ENCODE results near the gene FKBP9.
"Not testable (repeated sequence)": the region's sequence is repeated elsewhere in the genome, so short reads cannot be mapped to it uniquely, and the experiment has no call there.

FKBP9 gene

DNA sequence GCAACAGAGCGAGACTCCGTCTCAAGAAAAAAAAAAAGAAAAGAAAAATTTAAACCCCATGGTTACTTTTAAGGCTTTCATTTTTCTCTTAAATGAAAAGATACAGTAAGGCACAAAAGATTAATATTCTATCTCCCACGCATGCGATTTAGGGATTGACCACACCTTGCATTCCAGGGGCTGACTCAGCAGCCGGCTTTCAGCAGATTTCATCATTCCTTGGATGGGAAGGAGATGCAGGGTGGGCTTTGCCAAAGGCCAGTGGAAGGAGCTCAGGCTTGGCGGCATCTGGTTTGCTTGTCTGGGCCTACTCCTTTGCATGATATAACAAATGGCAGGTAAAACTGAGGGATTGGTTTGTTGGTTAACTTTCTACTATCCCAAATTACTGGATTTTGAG lies 22.0 kb downstream of the FKBP9 start:
- H3K4me3 Mint-ChIP-seq; H3K36me3 Mint-ChIP-seq; H3K27ac Mint-ChIP-seq; H3K4me1 Mint-ChIP-seq; DNase-seq (ENCODE audit: low spot score in 2 of 2); H3K9me3 Mint-ChIP-seq; ATAC-seq: not testable (repeated sequence)

DNA sequence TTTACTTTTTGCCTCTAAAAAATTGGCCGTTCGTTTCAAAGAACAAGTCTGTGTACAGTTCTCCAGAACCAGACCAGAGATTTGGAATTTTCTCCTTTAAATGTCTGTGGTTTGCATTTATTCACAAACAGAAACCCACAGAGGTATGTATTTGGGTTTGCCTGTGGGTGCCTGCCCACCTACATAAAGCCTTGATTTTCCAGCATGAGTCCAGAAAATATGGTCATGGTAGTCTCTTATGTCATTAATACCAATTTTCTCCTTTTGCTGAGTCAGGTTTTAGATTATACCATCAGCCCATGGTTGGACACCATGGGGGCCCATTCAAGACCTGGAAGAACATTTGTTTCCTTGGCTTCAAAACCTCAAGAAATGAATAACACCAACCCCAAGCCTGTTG lies 22.7 kb downstream of the FKBP9 start:
- H3K4me1 Mint-ChIP-seq, result not testable (repeated sequence)

DNA sequence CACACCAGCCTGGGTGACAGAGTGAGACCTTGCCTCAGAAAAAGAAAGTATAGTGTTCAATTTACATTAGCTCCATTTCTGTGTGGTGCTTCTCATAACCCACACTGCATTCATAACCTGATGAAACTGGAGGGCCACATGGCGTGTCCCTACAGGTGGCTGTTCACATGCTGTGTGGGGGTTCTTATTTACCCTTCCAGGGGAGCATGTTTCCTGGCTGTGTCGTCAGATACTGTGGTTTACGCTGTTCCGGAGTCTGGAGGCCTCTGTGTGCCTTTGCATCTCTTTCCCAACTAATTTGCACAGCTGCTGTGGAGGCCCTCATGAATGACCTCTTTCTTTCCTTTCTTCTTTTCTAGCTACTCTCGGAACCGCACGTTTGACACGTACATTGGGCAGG lies 30.9 kb downstream of the FKBP9 start:
- Mint-ChIP-seq H3K27ac (peak overlapping the region; percentile 27), H3K4me1 (peaks cover 16% of the 10 kb centered on the region), H3K4me3 (peak overlapping the region; percentile 7)
- peak; percentile 22 for ATAC-seq
- DNase-seq (ENCODE audit: low spot score in 2 of 2); H3K9me3 Mint-ChIP-seq; H3K36me3 Mint-ChIP-seq: not testable (repeated sequence)

More for the DNA sequence above, 22.7 kb downstream of the FKBP9 start:
- H3K36me3 Mint-ChIP-seq; ATAC-seq; H3K27ac Mint-ChIP-seq; H3K4me3 Mint-ChIP-seq; DNase-seq (ENCODE audit: low spot score in 2 of 2); H3K9me3 Mint-ChIP-seq: not testable (repeated sequence)

DNA sequence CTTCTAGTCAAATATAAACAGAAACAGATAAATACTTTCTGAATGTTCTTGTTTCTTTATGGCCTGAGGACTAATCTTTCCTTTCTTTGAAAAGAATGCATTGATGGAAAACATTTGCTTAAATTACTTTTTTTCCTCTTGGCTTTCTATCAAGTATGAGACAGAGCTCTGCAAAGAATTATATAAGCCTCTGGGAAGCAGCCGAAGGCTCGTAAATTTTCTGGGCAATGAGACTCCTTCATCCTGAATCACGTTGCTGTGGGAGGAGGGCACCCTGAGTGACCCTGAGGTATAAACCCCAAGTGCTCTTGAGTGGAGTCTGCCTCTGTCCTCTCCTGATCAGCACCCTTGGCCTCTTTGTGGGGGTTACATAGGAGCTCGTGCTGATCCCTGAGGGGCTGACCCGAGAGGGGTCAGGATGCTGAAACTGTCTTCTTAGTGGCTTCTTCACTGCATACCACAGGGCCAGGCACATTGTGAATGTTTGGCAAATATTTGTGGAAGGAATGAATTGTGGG lies 33.9 kb downstream of the FKBP9 start:
- ATAC-seq; DNase-seq (ENCODE audit: low spot score in 2 of 2); H3K4me3 Mint-ChIP-seq; H3K27ac Mint-ChIP-seq; H3K9me3 Mint-ChIP-seq; H3K36me3 Mint-ChIP-seq: not testable (repeated sequence)
- peaks cover 20% of the 10 kb centered on the region for H3K4me1 Mint-ChIP-seq

DNA sequence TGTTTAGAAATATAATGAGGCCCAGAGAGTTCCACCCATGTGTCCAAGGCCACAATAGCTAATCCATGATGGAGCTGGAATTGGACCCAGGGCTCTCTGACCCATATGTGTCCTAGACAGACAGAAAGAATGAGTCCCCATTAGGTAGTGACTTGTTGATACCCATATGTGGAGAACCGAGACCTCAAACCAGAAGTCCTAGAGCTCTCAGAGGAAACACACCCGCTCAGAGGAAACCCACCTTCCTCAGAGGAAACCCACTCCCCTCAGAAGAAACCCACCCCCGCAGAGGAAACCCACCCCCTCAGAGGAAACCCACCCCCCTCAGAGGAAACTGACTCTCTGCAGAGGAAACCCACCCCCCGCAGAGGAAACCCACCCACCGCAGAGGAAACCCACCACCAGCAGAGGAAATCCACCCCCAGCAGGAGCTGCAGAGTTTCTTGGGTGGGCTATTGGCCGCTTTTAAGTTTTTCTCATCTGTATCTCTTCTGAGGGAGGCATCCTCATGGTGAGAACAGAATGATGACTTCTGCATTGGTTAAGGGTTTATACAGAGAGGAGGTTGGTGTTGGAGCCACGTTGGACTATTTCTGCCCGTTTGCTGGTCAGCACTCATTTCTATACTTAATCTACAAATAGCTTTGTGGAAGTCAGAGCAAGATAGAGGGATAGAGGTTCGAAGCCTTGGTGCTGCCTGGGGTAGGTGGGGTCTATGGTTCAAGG lies 34.9 kb downstream of the FKBP9 start:
- not testable (repeated sequence) for H3K4me3 Mint-ChIP-seq; H3K36me3 Mint-ChIP-seq; H3K9me3 Mint-ChIP-seq; H3K27ac Mint-ChIP-seq; DNase-seq (ENCODE audit: low spot score in 2 of 2)
- H3K4me1 Mint-ChIP-seq, result peaks cover 20% of the 10 kb centered on the region
- ATAC-seq, result peak; percentile 63

DNA sequence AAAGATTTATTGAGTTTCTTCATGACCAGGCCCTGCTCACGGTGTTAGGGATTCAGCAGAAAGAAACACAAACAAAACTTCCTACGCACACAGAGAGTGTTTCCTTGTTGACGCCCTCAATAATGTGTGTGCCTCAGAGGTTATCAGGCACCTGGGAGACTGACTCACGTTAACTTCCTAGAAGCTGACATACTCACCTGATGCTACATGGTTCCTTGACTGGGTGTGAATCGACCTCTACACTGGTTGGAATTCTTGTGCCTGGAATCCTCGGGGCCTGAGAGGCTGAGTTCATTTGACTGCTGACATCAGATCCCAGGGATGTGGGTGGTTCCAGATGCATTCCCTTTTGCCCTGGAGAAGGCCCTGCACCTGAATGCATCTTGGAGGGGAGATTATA lies 35.5 kb downstream of the FKBP9 start:
- not testable (repeated sequence) for H3K36me3 Mint-ChIP-seq; H3K9me3 Mint-ChIP-seq; DNase-seq (ENCODE audit: low spot score in 2 of 2); H3K4me3 Mint-ChIP-seq; H3K27ac Mint-ChIP-seq
- peaks cover 20% of the 10 kb centered on the region for H3K4me1 Mint-ChIP-seq
- ATAC-seq, result peak; percentile 80

DNA sequence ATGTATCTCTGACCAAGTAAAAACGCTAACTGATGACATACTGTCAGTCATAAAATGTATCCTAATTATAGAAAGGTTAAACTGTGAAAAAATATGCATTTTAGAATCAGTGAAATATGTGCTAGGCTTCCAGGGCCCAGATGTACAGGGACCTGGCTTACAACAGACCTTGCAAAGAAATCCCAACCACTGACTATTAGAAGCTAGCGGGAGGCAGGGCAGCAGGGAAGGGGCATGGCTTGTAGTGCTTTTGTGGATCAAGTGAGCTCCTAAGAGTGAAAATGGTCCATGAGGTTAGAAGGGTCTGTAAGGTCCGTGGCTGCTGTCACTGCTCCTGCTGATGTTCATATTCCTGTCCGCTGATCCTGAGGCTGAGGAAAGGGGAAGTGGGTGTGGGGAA lies 40.7 kb downstream of the FKBP9 start:
- not testable (repeated sequence) for H3K4me3 Mint-ChIP-seq; ATAC-seq; DNase-seq (ENCODE audit: low spot score in 2 of 2); H3K4me1 Mint-ChIP-seq; H3K9me3 Mint-ChIP-seq; H3K27ac Mint-ChIP-seq; H3K36me3 Mint-ChIP-seq

DNA sequence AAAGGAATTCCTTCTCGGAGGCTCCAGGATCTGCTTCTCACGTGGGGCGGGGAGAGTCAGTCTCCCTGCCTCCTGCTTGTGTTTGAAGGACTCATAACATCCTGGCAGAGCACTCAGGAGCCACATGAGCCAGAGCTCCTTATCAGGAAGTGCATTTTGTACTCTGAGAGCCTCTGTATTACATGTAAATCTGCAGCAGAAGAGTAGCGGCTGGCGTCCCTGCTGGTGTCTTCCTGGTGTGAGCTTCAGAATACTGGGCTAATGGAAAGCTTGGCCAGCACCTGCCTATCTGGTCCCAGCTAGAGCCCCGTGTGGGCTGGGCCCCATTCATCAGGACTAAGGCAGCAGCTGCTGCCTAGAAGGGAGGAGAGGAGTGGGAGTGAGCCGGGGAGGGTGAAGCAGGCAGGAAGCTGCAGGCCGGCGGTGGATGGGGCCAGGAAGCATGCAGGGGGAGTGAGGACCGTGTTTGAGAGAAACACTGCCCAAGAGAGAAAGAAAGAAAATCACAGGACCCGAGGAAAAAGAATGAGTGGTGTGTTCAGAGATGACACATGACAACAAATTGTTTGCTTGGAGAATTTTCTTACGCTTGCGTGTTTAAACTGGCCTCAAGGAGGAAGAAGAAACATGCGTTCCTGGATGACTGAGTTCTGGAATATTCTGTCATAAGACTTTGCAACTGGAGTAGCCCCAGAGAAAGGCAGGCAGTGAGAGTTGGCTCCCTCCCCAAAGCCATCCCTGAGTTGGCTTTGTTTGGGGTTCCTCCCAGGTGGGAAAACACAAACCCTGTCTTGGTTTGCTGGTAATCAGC lies 41.3 kb downstream of the FKBP9 start:
- DNase-seq (ENCODE audit: low spot score in 2 of 2); H3K9me3 Mint-ChIP-seq; H3K4me1 Mint-ChIP-seq; H3K4me3 Mint-ChIP-seq; H3K36me3 Mint-ChIP-seq; H3K27ac Mint-ChIP-seq: not testable (repeated sequence)
- ATAC-seq, result peak; percentile 57

DNA sequence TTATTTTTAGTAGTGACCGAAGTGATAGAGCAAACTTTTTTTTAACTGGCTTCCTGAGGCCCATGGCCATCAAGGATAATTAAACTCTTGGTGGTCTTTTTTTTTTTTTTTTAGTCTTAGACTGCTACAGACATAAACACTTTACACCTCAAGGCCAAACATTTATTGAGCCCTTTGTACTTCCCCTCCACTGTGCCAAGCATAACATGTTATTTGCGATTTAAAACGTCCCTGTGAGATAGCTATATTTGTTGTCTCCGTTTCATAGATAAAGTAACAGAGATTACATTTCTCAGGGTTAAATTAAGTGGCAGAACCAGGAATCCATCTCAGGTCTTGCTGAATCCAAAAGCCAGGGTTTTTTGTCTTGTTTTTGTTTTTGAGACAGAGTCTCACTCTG lies 42.1 kb downstream of the FKBP9 start:
- not testable (repeated sequence) for DNase-seq (ENCODE audit: low spot score in 2 of 2); H3K27ac Mint-ChIP-seq; H3K4me3 Mint-ChIP-seq; H3K9me3 Mint-ChIP-seq; H3K36me3 Mint-ChIP-seq; ATAC-seq; H3K4me1 Mint-ChIP-seq

DNA sequence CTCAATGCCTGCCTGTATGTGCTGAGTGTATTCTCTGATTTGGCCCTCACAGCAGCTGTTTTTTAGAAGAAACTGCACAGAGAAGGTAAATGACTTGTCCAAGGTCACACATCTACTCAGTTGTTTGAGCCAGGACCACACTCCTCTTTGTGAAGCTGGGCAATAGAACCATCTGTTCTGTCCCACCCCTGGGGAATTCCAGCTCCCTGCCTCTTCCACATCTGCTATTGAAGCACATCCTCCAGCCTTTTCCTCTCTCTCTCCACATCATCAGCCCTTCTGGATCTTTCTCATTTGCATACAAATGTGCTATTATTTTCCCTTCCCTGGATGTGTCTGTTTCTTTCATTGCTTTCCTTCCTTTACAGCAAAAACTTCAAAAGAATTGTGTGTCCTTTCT lies 45.9 kb downstream of the FKBP9 start:
- not testable (repeated sequence) for DNase-seq (ENCODE audit: low spot score in 2 of 2); H3K4me3 Mint-ChIP-seq; H3K9me3 Mint-ChIP-seq; H3K4me1 Mint-ChIP-seq; ATAC-seq; H3K36me3 Mint-ChIP-seq; H3K27ac Mint-ChIP-seq

DNA sequence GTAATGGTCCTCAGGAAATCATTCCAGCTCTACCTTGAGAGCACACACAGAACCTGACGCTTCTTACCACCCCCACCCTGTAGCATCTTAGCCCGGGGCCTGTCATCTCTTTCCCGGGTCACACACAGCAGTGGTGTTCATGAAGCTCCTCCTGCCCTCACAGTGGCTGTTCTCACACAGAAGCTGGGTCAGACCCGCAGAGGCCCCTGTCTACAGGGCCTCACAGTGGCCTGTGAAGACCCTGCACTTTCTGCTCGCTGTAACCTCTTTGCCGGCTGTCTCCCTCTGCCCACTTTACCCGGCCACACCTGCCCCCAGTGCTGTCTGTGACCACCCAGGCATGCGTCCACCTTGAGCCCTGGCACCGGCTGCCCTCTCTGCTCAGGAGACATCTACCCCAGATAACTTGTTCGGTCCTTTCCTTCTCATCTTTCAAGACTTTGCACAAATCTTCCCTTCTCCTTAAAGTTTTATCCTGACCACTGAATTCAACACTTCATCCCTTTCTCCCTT lies 46.9 kb downstream of the FKBP9 start:
- H3K36me3 Mint-ChIP-seq; H3K9me3 Mint-ChIP-seq; DNase-seq (ENCODE audit: low spot score in 2 of 2); H3K27ac Mint-ChIP-seq; H3K4me3 Mint-ChIP-seq; H3K4me1 Mint-ChIP-seq: not testable (repeated sequence)
- ATAC-seq, result peak; percentile 33

DNA sequence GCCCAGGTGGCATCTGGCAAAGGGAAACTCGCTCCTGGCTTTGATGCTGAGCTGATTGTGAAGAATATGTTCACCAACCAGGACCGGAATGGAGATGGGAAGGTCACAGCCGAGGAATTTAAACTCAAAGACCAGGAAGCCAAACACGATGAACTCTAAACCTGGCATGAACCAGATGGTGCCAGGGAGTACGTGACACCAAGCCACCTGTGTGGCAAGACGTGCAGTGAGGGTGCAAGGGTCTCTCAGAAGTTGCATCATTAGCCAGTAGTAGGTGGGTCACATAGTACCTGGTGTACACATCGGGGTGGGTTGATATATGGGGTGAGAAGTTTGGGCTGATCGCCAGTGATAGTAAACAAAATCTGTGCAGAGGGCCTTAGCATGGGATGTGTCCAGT lies 48.0 kb downstream of the FKBP9 start:
- not testable (repeated sequence) for H3K36me3 Mint-ChIP-seq; H3K4me1 Mint-ChIP-seq; H3K27ac Mint-ChIP-seq; ATAC-seq; H3K9me3 Mint-ChIP-seq; H3K4me3 Mint-ChIP-seq; DNase-seq (ENCODE audit: low spot score in 2 of 2)

DNA sequence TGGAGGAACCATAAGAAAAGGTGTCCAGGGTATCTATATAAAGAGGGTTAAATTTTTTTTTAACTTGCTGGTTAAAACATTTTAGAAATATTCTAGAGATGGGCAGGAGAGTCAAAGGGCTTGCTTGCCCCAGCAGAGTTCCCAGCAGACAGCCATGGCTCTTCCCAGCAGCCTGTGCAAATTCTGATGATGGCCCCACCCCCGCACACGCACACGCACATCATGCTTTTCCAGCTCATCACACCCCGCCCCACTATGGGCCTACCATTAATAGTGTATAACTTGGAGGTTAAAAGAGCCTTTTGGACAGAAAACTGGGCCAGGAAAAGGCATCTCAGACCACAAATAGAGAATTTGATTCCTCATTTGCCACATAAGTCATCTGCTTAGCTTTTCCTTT lies 48.5 kb downstream of the FKBP9 start:
- not testable (repeated sequence) for H3K36me3 Mint-ChIP-seq; H3K27ac Mint-ChIP-seq; H3K4me1 Mint-ChIP-seq; DNase-seq (ENCODE audit: low spot score in 2 of 2); H3K9me3 Mint-ChIP-seq; H3K4me3 Mint-ChIP-seq; ATAC-seq

DNA sequence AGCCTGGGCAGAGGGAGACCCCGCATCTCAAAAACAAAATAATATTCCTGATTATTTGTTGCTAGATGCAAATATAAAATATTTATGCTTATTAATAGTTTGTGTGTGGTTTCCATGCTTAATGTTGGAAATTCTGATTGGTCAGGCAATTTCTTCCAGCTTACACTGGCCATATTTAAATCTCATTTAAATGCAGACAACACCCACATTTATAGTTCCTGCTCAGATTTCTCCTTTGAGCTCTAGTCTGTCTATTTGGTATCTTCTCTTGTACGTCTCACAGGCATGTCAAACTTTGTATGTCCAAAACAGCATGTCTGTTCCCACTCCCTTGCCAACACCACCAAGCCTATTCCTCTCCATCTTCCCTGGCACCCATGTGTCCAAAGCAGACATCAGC lies 52.5 kb downstream of the FKBP9 start:
- Mint-ChIP-seq H3K4me1 (no peaks in the 10 kb centered on the region), H3K4me3 (no peak overlapping the region), H3K36me3 (peaks cover 24% of the 10 kb centered on the region), H3K27ac (no peak overlapping the region), H3K9me3 (no peaks in the 10 kb centered on the region)
- ATAC-seq (no peak), DNase-seq (ENCODE audit: low spot score in 2 of 2) (no peak)

DNA sequence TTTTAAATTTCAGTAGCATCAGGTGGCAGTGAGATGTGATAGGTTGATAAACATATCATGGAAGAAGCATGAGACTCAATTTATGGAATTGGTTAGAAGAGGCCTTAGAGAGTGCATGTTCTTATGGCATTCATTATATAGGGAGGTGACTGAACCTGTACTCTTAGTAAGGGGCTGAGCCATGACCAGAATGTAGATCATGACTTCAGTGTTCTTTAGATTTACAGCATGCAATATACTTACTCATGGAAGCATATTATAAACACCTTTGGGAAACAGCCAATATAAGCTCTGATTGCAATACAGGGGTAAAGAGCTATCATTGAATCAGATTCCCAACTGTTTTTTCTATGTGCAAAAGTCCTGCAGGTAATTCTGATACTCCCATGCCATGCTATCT lies 55.1 kb downstream of the FKBP9 start:
- Mint-ChIP-seq H3K9me3 (no peaks in the 10 kb centered on the region), H3K36me3 (peaks cover 50% of the 10 kb centered on the region), H3K27ac (no peak overlapping the region), H3K4me3 (no peak overlapping the region), H3K4me1 (no peaks in the 10 kb centered on the region)
- no peak for DNase-seq (ENCODE audit: low spot score in 2 of 2)
- no peak for ATAC-seq

Measured in stimulated activated effector memory CD8-positive, alpha-beta T cell treated with anti-CD3 and anti-CD28 coated beads, Interleukin-12 subunit alpha, Interleukin-12 subunit beta, amount 100 ng/mL, for 72 hours (primary cell).